ENCODE results near the gene NEU2.

Gene NEU2

GRCh38 chr2:233002829-233003657 is 29.4 kb upstream of the NEU2 start:
- no peak for DNase-seq (ENCODE audit: low spot score)
- in situ Hi-C loops (cut with MboI; ENCODE audit: low pct_unique_long_range_greater_than_20kb, low sequenced_read_pairs, unreplicated experiment): no loop called here

GRCh38 chr2:233003658-233004555 is 28.6 kb upstream of the NEU2 start:
- no peak for DNase-seq (ENCODE audit: low spot score)
- TF ChIP-seq CTCF (IDR thresholded peaks at IDR 0.05; ENCODE audit: extremely low read depth, insufficient read depth, missing control alignments): no peak
- in situ Hi-C loops (cut with MboI; ENCODE audit: low pct_unique_long_range_greater_than_20kb, low sequenced_read_pairs, unreplicated experiment): no loop called here

More at GRCh38 chr2:233002829-233003657, 29.4 kb upstream of the NEU2 start:
- no peak for TF ChIP-seq CTCF (IDR thresholded peaks at IDR 0.05; ENCODE audit: extremely low read depth, insufficient read depth, missing control alignments)

- in situ Hi-C loops (cut with MboI; ENCODE audit: low pct_unique_long_range_greater_than_20kb, low sequenced_read_pairs, unreplicated experiment): no loop called here
Observed at GRCh38 chr2:233005096-233005495, 27.4 kb upstream of the NEU2 start.

GRCh38 chr2:233006648-233007047 is 25.8 kb upstream of the NEU2 start:
- in situ Hi-C loops (cut with MboI; ENCODE audit: low pct_unique_long_range_greater_than_20kb, low sequenced_read_pairs, unreplicated experiment): no loop called here
- no peak for DNase-seq (ENCODE audit: low spot score)
- TF ChIP-seq CTCF (IDR thresholded peaks at IDR 0.05; ENCODE audit: extremely low read depth, insufficient read depth, missing control alignments): no peak

More at GRCh38 chr2:233005096-233005495, 27.4 kb upstream of the NEU2 start:
- TF ChIP-seq CTCF (IDR thresholded peaks at IDR 0.05; ENCODE audit: extremely low read depth, insufficient read depth, missing control alignments): no peak
- DNase-seq (ENCODE audit: low spot score): no peak

GRCh38 chr2:233007270-233007669 is 25.2 kb upstream of the NEU2 start:
- in situ Hi-C loops (cut with MboI; ENCODE audit: low pct_unique_long_range_greater_than_20kb, low sequenced_read_pairs, unreplicated experiment): no loop called here
- no peak for TF ChIP-seq CTCF (IDR thresholded peaks at IDR 0.05; ENCODE audit: extremely low read depth, insufficient read depth, missing control alignments)
- no peak for DNase-seq (ENCODE audit: low spot score)

- DNase-seq (ENCODE audit: low spot score): no peak
- in situ Hi-C loops (cut with MboI; ENCODE audit: low pct_unique_long_range_greater_than_20kb, low sequenced_read_pairs, unreplicated experiment): no loop called here
- no peak for TF ChIP-seq CTCF (IDR thresholded peaks at IDR 0.05; ENCODE audit: extremely low read depth, insufficient read depth, missing control alignments)
Observed at GRCh38 chr2:233007739-233008138, 24.7 kb upstream of the NEU2 start.

Data from GM13977 (cell line).